SHP77 (cell line): ENCODE results near the gene NOS1AP.

Experiments
- DNase-seq, 2 experiments: peaks; one replicate each; lab custom pipeline; 2025; lab: John Stamatoyannopoulos, UW

The NOS1AP gene

DNA sequence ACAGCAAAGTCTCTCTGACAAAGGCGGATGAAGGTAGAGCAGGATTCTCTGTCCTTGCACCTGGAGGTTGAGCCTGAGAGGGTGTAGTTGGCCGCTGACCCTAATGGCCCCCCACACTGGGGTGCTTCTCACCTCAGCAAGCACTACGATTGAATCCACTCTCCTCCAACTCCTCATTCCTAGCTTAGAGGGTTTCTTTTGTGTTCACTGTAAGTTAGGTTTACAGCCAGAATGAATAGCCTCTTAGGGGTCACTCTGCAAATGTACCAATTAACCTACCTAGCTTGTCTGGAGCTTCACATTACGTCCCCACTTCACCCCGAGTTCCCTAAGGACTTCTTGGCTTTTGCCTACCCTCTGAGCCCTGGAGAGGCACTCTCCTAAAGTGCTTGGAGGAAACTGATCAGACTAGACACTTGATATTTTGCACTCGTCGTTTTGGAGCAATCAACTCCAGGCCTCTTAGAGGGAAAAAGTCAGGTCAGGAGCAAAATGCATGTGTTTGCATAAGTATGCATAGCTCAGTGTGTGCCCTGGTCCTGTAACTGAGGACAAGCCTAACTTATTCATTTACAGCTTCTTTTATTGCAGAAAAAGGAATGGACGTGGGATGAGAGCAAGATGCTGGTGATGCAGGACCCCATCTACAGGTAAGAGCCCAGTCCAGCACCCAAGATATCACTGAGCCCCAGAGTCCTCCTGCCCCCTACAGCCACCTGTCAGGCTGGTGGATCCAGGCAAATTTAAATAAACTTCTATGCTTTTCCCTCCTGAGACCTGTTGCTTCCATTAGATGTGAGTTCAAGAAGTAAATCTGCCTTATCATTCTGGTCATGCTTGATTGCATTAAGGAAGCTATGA lies 230.8 kb downstream of the NOS1AP start:
- no peak for DNase-seq

GRCh38 chr1:162301696-162302095 lies 232.2 kb downstream of the NOS1AP start:
- no peak for DNase-seq

DNA sequence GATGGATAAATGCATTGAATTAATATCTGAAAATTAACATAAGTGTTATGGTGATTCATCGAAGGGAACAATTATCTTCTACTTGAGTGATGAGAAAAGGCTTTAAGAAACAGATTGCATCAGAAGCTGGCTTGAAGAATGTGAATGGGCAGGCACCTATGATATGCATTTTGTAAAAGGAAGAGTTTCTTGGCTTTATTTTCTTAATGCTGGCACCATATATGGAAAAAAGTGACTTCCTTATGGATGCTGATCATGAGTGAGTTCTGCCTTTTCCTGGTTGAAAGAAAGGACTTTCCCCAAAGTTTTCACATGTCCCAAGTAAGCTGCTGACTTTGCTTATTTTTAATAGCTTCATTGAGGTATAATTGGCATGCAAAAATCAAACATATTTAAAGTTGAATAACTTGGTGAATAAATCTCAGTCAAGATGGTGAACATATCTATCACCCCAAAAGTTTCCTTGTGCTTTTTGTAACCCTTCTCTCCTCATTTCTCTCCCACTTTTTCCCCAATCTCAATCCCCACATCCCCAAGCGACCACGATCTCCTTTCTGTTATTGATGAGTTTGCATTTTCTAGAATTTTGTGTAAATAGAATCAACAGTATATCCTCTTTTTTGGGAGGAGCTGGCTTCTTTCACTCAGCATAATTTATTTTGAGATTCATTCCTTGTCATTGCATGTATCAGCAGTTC lies 233.0 kb downstream of the NOS1AP start:
- no peak for DNase-seq

GRCh38 chr1:162303004-162303344 lies 233.5 kb downstream of the NOS1AP start:
- DNase-seq = no peak

- DNase-seq = no peak
Measured at GRCh38 chr1:162304736-162305135, 235.2 kb downstream of the NOS1AP start.

DNA sequence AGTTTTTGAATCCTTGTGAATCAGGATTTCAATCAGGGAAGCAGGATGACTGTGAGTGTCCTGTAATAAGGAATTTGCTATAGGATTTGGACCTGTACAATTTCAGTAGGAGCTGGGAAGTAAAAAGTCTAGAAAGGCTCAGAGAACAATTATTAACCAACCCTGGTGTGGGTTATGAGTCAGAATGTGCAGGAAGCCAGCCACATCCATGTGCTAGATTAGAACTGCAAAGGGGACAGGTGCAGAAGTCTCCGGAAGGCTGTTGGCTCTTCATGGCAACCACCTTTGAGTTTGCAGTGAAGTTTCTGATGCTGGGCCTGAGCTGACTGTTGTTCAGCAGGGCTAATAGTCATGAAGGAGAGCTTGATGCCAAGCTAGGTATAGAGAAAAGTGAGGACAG lies 236.5 kb downstream of the NOS1AP start:
- DNase-seq = no peak

DNA sequence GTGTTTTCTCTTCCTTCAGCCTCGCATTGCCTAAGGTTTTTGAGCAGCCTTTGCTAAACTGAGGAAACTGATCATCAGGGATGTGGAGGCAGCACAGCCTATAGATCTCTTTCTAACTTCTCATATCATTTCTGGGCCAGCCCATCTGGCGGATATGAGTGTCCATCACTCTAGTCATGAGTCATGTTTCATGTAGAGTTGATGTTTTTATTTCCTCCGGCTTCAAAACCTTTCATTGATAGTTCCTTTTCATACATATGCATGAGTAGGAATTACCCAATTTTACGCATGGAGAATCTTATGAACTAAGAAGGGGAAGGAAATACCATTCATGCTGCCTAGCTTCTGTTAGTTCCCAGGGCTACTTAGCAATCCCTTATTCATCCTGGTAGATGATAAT lies 240.8 kb downstream of the NOS1AP start:
- no peak for DNase-seq

DNA sequence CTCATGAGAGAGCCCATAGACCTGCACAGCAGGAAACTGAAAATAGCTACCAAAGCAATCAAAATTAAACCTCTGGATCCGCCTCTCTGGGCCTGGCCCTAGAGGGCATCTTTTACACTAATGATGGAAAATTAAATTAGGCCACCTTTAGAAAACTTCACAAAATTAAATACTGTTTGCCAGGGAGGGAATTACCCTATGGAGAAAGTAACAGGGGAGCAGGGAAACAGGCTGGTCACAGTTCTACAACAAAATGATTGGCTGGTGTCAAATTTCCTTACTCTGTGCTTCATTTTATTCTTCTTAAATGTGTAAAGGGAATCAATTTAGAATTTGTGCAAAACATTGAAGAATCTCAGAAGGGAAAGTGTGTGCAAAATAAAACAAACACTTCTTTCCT lies 244.7 kb downstream of the NOS1AP start:
- no peak for DNase-seq

DNA sequence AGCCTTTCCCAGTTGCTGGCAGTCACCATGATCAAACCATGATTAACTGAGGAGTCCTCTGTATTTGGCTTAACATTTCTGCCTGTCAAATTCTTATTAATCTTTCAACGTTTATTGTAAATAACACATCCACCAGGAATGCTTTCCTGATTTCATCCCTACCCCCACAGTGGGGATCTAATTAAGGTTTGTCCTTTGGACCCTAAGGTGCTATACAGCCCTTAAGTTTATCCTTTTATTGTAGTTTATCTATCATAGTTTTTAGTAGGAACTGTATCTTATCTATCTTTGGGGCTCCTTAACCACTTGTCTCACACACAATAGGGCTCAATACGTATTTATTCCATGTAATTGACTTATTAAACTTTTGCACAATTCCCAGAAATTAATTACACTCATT lies 246.2 kb downstream of the NOS1AP start:
- no peak for DNase-seq

GRCh38 chr1:162316187-162316586 lies 246.7 kb downstream of the NOS1AP start:
- no peak for DNase-seq

DNA sequence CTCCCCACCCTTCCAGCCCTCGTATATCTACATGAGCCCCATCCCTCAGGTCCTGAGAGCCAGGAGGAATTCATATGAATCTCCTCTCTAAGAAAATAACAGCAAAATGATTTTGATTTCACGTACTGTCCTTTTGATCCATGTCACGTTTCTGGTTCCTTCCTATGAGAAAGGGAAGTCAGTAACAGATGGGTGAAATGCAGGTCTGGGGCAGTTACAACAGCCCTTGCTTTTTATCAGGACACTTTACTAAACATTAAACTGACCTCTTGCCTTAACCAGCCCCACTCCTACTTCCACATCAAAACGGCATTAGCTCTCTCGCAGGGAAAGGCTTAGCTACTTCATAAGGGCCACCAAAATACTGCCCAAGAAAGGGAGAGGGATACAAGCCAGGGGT lies 248.1 kb downstream of the NOS1AP start:
- DNase-seq = no peak

GRCh38 chr1:162319493-162320175 lies 250.1 kb downstream of the NOS1AP start:
- DNase-seq = no peak

- no peak for DNase-seq
Measured at GRCh38 chr1:162321809-162322422, 252.4 kb downstream of the NOS1AP start.

DNA sequence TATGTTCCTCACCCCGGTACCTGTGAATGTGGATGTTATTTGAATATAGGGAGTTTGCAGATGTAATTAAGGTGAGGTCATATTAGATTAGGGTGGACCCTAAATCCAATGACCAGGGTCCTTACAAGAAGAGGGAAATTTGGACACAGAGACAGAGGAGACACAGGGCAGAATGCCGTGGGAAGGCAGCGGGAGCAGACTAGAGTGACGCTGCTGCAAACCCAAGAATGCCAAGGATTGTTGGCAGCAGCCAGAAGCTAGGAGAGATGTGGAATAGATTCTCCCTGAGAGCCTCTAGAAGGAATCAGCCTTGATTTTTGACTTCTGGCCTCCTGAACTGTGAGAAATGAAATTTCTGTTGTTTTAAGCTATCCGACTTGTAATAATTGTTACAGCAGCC lies 253.5 kb downstream of the NOS1AP start:
- DNase-seq = no peak

DNA sequence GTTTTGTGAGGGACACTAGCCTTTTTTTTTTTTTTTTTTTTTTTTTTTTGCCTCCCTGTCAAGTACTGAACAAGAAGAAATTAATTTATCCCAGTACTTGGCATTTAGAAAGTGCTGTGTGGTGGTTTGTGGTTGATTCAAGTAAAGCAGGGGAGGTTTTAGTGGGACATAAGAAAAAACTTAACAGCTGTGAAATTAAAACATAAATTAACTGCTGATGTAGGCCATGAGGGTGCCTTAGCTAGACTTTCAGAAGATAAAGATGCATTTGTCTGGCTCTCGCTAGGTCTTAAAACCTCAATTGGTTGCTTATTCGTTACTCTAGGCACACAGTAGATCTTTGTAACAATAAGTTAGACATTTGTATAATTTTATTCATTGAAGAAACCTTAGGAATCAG lies 254.9 kb downstream of the NOS1AP start:
- no peak for DNase-seq

DNA sequence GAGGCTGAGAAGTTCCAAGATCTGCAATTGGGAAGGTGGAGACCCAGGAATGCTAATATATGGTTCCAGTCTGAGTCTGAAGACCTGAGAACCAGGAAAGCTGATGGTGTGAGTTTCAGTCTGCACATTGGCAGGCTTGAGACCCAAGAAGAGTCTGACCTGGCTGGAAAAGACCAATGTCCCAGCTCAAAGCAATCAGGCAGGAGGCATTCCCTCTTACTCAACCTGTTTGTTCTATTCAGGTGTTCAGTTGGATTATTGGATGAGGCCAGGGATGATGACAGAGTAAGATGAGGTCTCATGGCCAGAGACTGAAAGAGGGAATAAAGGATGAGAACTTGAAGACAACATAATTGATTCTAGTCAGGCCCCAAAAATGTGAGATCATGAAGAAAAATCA lies 257.1 kb downstream of the NOS1AP start:
- DNase-seq = no peak

GRCh38 chr1:162327144-162327787 lies 257.8 kb downstream of the NOS1AP start:
- DNase-seq = no peak

DNA sequence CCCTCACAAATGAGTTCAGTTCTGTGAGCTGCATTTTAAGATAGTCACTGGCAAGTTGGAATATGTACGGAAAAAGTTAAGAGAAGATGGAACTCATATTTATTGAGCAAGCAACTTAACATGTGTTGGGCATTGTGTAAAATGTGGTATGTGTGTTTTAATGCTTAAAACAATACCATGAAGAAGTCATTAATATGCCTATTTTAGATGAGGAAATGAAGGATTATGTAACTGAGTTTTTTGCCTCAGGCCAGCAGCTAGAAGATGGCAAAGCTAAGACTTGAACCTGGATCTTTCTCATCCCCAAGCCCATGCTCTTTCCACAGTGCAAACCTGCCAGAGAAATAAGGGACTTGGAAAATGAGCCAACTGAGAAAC lies 258.3 kb downstream of the NOS1AP start:
- DNase-seq = no peak

GRCh38 chr1:162328512-162328911 lies 259.0 kb downstream of the NOS1AP start:
- DNase-seq = no peak

GRCh38 chr1:162329826-162330225 lies 260.3 kb downstream of the NOS1AP start:
- no peak for DNase-seq

- no peak for DNase-seq
Measured at GRCh38 chr1:162333991-162334390, 264.5 kb downstream of the NOS1AP start.

DNA sequence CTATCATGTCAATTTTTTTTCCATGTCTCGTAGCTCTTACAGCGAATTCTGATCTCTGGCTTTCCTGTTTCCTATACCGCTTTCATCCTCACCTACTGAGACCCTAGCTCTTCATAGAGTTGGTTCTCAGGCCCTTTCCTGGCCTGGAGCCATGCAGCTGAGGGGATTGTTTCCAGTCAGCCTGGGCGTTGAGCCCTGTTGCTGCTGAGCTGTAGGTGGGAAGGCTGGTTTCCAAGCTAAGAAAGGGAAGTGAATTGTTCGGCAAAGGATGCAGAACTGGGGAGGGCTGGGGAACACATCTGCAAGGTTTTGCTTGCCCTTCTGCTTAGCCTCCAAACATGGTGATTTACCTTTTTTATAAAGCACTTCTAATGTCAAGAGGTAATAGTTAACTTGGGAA lies 265.6 kb downstream of the NOS1AP start:
- no peak for DNase-seq
